NK-92 treated with Interleukin-12 subunit alpha and Interleukin-12 subunit beta, amount 100 ng/mL, for 24 hours (cell line): ENCODE results near the gene ROBO2.

Experiments used
- DNase-seq: peaks from one replicate; lab custom pipeline; 2025; lab: John Stamatoyannopoulos, UW

Gene ROBO2

GRCh38 chr3:77687545-77687944 is 647.6 kb downstream of the ROBO2 start:
- DNase-seq: no peak

- no peak for DNase-seq
Observed at GRCh38 chr3:77690284-77690845, 650.5 kb downstream of the ROBO2 start.

- DNase-seq: no peak
Observed at GRCh38 chr3:77693147-77693546, 653.2 kb downstream of the ROBO2 start.

GRCh38 chr3:77699125-77699691 is 659.3 kb downstream of the ROBO2 start:
- no peak for DNase-seq
